ENCODE measurements around the gene RASSF10.

The RASSF10 gene

DNA sequence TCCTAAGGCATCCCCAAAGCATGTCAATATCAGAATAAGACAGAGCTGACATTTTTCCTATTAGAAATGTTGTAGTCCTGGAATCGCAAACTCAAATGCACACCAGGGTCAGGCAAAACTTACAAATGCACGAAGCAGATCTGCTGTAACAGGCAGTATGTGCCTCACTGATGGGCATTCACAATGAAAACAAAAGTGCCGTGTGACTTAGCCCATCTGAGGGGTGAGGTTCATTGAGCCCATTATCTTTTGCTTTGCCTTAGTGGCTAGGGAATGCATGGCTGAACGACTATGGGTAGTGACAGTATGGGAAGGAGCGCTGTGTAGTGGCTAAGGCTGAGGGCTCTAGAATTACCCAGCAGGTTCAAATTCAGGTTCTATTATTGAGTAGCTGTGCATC lies 43.1 kb upstream of the RASSF10 start:
- TF ChIP-seq, protein P1, sequence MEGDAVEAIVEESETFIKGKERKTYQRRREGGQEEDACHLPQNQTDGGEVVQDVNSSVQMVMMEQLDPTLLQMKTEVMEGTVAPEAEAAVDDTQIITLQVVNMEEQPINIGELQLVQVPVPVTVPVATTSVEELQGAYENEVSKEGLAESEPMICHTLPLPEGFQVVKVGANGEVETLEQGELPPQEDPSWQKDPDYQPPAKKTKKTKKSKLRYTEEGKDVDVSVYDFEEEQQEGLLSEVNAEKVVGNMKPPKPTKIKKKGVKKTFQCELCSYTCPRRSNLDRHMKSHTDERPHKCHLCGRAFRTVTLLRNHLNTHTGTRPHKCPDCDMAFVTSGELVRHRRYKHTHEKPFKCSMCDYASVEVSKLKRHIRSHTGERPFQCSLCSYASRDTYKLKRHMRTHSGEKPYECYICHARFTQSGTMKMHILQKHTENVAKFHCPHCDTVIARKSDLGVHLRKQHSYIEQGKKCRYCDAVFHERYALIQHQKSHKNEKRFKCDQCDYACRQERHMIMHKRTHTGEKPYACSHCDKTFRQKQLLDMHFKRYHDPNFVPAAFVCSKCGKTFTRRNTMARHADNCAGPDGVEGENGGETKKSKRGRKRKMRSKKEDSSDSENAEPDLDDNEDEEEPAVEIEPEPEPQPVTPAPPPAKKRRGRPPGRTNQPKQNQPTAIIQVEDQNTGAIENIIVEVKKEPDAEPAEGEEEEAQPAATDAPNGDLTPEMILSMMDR (IDR thresholded peaks at IDR 0.05; ENCODE audit: extremely low read depth, insufficient read depth, missing control alignments) = no peak
- no peak for DNase-seq (ENCODE audit: low spot score)
- in situ Hi-C loops (cut with MboI; ENCODE audit: low pct_unique_long_range_greater_than_20kb, low sequenced_read_pairs, unreplicated experiment) = loop anchor here (25.0 kb wide), 2 partner anchors 221 to 371 kb away; no protein-coding TSS in a partner anchor

DNA sequence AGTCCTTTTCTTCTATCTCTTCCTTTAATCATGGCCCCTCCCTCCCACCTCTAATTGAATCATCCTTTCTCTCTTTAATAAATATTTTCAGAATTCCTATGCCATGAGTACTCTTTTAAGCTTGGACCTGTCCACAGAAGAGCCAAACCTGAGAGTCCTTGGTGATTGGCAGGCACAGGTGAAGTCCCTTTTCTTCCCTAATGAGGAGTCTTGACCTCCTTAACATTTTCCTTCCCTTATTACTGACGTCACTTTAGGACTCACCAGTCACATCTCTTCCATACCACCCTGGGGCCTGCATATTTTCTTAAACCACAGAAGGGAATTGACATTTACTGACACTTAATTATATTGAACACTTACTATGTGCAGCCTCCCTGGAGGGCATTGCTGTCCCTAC lies 41.0 kb upstream of the RASSF10 start:
- TF ChIP-seq, protein P1 (IDR thresholded peaks at IDR 0.05; ENCODE audit: extremely low read depth, insufficient read depth, missing control alignments) = no peak
- in situ Hi-C loops (cut with MboI; ENCODE audit: low pct_unique_long_range_greater_than_20kb, low sequenced_read_pairs, unreplicated experiment) = loop anchor here (25.0 kb wide), 2 partner anchors 219 to 369 kb away; no protein-coding TSS in a partner anchor
- DNase-seq (ENCODE audit: low spot score) = no peak

DNA sequence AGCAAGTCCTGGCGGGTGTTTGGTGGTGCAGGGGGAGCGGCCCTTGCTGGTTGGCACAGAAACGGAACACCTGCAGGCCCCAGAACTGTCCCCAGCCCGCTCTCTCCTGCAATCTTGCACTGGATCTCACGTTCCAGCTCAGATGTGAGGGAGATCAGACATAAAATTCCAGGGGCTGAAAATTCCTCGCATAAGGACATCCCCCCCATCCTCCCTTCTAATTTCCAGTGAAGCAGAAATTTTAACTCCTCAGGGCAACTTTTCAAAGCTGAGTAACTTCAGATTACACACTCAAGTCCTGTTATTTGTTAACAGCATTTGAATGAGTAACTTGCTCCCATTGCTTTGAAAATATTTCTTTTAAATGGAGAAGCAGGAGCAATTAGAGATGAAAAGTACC lies 40.3 kb upstream of the RASSF10 start:
- DNase-seq (ENCODE audit: low spot score) = no peak
- TF ChIP-seq, protein P1 (IDR thresholded peaks at IDR 0.05; ENCODE audit: extremely low read depth, insufficient read depth, missing control alignments) = no peak
- in situ Hi-C loops (cut with MboI; ENCODE audit: low pct_unique_long_range_greater_than_20kb, low sequenced_read_pairs, unreplicated experiment) = loop anchor here (25.0 kb wide), 2 partner anchors 218 to 368 kb away; no protein-coding TSS in a partner anchor

DNA sequence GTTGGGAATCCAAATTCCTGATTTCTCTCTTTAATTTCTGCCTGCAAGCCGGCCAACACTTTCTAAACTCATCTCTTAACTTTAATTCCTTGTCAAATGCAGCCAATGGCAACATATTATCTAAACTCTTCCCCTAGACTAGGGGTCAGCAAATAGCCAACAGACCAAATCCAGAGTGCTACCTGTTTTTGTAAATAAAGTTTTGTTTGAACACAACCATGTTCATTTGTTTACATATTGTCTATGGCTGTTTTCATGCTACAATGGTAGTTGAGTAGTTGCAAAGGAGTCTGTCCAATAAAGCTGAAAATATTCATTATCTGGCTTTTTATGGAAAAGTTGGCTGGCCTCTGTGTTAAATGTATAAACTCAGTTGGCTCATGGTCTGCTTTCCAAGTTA lies 37.2 kb upstream of the RASSF10 start:
- TF ChIP-seq, protein P1 (IDR thresholded peaks at IDR 0.05; ENCODE audit: extremely low read depth, insufficient read depth, missing control alignments) = no peak
- in situ Hi-C loops (cut with MboI; ENCODE audit: low pct_unique_long_range_greater_than_20kb, low sequenced_read_pairs, unreplicated experiment) = loop anchor here (25.0 kb wide), 2 partner anchors 215 to 365 kb away; no protein-coding TSS in a partner anchor
- no peak for DNase-seq (ENCODE audit: low spot score)

DNA sequence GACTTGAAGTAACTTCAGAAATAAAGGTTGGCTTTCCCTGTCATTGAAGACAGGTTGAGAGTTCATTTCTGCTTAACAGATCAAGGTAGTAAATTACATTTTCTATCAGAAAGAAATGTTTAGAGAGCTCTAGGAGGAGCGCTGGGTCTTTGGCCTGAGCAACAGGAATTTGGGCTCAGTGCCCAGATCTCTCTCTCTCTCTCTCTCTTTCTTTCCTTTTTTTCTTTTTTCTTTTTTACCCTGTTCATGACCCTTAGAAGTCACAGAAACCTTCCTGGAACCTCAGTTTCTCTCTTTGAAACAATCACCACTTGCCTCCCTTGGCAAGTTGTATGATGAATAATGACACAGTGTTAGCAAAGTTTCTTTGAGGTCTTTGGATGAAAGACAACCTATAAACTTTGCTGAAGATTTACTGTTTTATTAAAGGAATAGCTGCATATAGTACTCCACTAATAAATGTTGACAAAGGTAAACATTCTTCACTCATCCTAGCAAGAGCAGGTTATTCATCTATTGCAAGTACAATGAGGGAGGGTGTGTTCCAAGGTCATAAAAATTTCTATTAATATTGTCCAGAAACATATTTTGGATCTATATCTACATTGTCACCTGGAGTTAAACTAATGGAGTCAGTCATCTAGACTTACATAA lies 35.5 kb upstream of the RASSF10 start:
- DNase-seq (ENCODE audit: low spot score) = no peak
- TF ChIP-seq, protein P1 (IDR thresholded peaks at IDR 0.05; ENCODE audit: extremely low read depth, insufficient read depth, missing control alignments) = no peak
- in situ Hi-C loops (cut with MboI; ENCODE audit: low pct_unique_long_range_greater_than_20kb, low sequenced_read_pairs, unreplicated experiment) = loop anchor here (25.0 kb wide), 2 partner anchors 214 to 364 kb away; no protein-coding TSS in a partner anchor

DNA sequence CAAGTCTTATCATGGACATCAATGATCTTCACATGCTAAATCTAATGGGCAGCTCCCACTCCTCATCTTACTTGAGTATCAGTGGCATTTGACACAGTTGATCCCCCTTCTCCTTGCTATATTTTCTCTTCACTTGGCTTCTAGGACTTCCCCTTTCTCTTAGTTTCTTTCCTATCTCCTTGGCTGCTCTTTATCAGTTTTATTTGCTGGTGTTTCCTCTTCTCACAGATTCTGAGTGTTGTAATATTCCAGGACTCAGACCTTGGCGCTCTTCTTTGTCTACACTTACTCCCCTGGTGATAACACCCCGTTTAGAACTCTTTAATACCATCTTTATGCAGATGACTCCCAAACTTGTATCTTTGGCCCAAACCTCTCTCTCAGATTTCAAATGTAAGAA lies 33.9 kb upstream of the RASSF10 start:
- in situ Hi-C loops (cut with MboI; ENCODE audit: low pct_unique_long_range_greater_than_20kb, low sequenced_read_pairs, unreplicated experiment) = no loop called here
- TF ChIP-seq, protein P1 (IDR thresholded peaks at IDR 0.05; ENCODE audit: extremely low read depth, insufficient read depth, missing control alignments) = no peak
- no peak for DNase-seq (ENCODE audit: low spot score)

Measured in GM13977 (cell line).